Stimulated activated CD4-positive, alpha-beta T cell treated with anti-CD3 and anti-CD28 coated beads, TNF-alpha, amount 100 ng/mL, for 4 hours (primary cell): ENCODE measurements around the gene SMIM41.
A peak's percentile ranks its signal among the peaks of the same experiment; 100 is the strongest.
"Not testable (repeated sequence)": the region's sequence is repeated elsewhere in the genome, so short reads cannot be mapped to it uniquely, and the experiment has no call there.

ENCODE experiments used
- DNase-seq, 3 experiments: peaks; one replicate each; pipeline ENCODE4 v3.0.0-alpha.2; 2020; ENCODE audit warnings: low read depth in 3 of 3

The SMIM41 gene

DNA sequence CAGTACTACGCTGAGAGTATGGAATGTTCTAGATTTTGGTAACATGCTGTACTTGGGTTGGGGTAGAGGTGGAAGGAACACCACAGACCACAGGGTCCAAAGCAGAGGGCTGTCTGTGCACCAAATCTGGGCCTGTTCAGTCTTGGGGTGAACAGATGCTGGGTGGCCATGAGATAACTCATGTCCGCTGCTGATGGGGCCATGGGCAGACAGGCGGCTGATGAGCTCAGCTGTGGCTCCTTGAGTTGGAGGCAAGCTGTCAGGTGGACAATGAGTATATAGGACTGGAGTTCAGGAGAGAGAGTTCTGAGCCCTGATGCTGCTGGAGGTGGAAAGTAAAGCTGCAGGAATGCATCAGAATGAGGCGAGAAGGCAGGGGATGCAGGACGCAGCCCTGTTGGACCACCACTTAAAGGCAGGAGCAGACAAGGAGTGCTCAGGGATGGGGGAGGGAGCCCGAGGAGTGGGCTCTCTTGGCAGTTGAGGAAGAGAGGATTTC lies 6.2 kb downstream of the SMIM41 start:
- DNase-seq = no peak

DNA sequence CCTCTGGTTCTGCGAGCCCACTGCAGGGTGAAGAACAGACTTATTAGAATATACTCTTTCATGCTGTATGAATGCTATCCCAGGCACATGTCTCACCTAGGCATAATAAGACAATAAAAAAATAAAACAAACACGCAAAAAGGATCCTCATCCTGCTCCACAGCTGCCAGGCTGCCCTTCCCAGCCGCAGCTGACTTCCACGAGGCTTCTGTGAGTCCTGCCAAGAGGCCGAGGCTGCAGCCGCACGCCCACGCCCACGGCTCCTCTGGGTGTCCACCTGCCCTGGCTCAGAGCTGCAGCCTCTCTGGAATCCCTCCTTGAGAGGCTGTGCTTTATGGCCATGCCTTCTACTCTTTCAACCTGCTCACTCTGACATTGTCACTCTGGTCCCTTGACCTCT lies 6.9 kb downstream of the SMIM41 start:
- DNase-seq = no peak

DNA sequence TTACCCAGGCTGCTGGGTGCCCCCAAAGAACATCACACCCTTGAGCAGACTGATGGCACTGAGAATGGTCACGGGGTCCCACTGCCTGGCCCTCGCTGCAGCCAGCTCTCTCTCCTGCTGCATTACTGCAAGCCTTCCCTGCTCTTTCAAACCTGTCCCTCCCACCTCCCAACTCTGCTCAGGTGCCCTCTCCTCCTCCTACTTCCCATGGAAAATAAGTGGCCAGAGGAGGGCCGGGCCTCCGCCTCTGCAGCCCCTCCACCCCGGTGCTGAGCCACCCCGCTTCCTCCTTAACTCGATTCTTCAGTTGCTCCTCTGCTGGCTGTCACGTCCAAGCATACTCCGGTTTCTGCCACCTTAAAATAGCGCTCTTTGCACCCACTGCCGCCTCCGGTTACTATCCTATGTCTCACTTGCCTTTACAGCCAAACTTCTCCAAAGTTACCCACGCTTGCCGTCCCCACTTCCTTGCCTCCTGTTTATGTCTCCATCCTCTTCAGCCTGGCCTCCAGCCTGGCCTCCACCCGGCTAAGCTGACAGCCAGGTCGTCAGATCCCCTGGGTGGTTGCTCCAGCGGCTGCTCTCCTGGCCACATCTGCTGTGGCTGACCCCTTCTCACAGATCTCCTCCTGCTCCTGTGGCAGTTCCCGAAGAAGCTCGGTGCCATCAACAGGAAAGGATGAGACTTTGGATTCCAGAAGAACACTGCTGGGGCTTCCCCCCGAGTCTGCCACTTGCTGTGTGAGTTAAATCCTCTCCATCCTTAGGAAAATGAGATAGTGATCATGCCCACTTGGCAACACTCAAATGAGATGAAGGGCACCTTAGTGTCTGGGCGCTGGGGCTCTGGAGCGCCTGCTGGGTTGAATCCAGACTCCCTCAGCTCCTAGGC lies 7.7 kb downstream of the SMIM41 start:
- DNase-seq = no peak

DNA sequence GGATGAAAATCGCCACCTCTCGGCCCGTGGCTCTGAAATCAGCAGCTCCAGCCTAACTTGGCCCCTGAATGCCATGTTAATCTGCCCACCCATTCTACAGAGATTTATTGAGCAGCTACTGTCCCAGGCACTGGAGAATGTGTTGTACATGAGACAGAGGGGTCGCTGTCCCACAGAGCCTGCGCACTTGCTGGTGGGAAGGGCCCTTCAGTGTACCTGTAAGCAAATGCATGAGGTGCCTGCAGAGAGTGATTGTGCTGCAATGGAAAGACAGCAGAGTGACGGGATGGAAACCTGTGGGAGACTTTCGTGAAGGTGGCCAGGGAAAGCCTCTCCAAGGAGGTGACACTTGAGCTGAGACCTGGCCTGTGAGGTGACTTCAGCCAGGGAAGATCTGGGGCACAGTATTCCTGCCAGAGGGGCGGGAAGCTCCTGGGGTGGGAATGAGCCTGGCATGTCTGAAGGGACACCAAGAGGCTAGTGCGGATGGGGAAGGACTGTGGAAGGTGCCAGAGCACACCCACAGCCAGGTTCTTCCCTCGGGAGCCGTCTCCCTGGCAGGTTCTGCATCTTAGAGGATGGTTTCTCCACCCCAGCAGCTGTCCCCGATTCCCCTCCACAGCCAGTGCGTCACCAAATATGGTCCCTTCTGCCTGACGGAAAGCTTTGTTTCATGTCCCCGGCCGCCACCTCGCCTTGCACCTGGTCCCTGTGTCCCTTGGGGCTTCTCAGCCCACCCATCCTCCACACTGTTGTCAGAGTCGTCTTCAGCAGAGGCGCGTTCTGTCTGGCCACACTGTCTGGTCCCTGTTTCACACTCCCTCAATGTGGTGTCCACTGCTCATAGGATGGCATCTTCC lies 8.7 kb downstream of the SMIM41 start:
- DNase-seq = no peak

DNA sequence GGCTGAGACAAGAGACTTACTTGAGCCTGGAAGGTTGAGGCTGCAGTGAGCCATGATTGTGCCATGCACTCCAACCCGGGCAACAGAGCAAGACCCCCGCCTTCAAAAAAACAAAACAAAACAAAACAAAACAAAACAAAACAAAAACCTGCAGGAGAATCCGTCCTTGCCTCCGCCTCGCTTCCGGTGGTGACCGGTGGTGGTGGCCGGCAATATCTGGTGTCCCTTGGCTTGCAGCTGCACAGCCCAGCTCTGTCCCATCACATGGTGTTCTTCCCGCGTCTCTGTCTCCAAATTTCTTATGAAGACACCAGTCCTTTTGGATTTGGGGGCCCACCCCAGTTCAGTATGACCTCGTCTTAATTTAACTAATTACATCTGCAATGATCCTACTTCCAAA lies 10.0 kb downstream of the SMIM41 start:
- DNase-seq = no peak

DNA sequence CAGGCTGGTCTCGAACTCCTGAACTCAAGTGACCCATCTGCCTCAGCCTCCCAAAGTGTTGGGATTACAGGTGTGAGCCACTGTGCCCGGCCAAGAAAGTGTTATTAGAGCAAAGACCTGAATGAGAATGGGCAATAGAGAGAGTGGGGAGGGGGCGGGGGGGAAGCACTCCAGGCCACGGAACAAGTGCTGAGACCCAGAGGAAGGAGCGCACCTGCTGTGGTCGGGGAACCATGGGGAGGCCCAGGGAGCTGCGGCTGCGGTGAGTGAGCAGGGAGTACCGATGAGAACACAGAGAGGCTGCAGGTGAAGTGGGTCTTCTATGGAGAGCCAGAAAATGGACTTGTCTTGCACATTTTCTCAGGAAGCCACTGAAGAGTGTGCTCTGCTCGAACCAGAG lies 10.8 kb downstream of the SMIM41 start:
- DNase-seq = no peak

DNA sequence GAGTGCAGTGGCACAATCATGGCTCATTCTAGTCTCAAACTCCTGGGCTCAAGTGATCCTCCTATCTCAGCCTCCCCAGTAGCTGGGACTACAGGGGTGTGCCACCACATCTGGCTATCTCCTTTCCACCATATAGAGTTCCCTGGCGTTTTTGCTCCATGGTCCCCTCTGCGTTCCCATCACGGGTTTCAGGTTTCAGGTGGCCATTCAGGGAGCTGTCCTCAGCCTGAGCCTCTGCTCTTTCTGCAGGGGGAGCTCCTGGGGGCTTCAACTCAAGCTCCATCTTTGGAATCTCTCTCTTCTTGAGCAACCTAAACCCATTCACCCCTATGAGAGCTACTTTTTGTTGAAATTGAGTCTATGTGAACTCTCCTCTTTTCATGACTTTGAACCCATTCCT lies 11.6 kb downstream of the SMIM41 start:
- no peak for DNase-seq

DNA sequence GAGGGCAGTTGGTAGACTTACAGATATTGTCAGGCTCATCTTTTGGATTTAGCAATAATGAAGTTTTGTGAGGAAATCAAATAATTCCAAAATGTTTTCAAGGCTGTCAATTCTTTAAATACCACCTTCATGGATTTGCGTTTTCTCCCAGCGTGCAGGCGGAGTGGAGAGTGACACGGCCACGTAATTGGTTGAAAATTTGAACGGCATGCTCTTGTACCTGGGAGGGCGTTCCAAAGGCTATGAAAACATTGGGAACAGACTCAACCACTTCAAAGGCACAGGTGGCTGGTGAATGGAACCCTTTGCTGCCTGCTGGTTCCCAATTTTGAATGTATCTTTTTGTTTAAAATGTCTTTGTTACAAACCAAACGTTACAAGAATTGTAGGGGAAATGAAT lies 12.4 kb downstream of the SMIM41 start:
- DNase-seq = no peak

DNA sequence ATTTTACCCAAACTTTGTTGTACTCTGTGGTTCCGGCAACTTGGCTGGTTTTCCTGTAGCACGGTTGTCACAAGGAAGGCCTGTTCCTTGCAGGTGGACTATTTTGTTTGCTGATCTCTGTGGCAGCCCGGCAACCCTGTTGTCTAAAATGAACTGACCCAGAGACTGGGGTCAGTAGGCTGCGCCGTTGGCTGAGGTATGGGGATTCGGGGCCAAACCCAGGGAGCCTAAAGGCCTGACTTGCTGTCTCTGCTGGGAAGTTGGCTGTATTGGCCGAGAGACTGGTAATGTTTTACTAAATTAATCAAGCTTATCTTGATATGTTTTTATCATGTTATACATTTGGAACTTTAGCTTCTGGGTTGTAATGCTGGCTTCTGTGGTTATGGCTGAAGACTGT lies 13.8 kb downstream of the SMIM41 start:
- no peak for DNase-seq

DNA sequence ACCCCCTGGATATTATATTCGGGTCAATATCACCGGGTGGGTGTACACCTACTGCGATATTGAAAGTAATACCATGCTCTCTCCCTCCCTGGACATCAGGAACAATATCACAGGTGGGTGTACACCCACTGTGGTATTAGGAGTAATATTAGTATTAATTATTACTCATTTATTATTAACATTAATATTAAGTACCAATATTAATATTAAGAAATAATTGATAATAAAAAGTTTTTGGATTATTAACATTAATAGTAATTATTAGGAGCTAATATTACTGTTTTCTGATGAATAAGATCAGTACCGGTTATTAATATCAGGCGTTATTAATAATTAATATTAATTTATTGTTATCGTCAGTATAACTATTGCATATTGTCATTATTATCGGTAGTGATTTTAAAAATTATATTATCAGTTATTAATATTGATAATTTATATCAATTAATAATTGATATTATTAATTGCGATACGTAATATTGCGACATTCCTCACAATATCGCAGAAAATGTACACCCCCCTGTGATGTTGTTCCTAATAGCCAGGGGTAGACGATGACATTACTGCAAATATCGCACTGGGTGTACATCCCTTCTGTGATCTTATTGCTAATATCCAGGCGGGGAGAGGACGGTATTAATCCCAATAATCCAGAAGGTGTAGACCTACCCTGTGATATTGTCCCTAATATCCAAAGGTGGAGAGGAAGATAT lies 17.0 kb downstream of the SMIM41 start:
- DNase-seq = no peak

DNA sequence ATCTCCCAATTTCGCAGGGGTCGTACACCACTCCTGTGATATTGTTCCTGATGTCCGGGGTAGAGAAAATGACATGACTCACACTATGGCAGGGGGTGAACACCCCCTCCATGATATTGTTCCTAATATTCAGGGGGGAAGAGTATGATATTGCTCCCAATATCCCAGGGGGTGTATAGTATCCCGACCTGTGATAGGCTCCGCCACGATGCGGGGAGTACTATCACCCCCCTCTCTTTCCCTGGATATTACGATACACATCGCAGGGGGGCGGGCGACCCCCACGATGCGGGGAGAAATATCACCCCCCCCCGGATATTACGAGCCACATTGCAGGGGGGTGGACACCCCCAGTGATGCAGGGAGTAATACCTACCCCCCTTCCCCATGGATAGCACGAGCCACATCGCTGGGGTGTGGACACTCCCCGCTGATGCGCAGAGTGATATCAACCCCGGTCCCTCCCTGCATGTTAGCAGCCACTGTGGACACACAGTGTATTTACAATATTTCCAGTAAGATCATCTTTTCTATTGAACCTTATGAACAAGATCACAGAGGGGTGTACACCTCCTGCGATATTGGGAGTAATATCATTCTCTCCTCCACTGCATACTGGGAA lies 17.7 kb downstream of the SMIM41 start:
- no peak for DNase-seq

DNA sequence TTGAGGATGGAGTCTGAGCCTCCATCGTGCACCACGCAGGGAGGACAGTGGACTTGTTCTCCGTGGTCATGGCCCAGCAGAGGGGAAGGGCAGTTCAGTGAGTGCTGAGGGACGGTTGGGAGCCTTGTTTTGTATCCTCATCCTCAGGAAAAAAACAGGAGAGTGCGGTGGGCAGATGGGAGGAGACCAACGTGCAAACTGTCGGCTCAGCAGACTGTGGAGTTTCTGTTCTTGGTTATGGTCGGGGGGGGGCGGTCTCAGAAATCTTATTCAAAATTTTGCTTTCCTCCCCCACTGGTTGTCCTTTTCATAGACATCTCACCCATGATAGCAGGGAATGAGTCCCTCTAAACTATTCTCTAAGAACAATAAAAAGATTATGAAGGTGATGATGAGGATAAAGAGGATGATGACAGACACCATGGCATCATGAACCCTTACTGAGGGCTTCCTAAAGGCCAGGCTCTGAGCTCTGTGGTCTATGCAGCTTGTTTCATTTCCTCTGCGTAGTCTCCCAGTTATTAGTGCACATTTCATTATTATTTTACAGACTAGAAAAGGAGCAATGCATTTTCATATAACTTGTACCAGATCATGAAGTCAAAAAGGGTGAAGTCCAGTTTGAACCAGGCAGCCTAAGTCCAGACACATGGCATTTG lies 25.1 kb downstream of the SMIM41 start:
- DNase-seq = not testable (repeated sequence)

DNA sequence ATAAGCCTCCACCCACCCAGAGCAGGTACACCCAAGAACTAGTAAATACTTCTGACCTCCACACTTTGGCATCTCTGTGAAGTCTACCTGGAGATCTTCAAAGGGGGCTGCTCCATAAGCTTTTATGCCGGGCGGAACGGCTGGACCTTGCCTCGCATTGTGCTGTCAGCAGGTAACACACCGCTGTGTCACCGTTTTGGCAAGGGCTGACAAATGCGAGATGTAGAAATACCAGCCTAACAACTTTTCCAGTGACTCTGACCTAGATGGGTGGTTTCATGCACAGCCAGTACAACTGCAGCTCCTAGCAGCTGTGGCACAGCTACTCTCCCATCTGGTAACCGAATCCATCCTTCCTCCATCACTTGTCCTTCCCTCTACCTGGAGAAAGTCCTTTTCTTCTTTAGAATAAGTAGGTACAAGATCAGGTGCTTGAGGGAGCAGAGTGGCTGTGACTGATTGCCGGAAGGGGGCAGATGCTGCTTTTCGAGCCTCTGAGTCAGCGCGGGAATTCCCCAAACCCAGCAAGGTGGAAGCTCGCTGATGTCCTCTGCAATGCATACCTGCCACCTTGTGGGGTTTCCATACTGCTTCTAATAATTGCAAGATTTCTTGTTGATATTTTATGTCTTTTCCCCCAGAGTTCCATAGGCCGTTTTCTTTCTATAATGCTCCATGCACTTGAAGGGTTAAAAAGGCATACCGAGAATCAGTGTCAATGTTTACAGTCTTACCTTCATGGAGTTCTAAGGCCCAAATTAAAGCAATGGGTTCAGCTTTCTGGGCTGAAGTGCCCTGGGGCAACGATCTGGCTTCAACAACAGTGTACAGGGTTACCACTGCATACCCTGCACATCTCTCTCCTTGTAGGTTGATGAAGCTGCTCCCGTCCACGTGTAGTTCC lies 37.0 kb downstream of the SMIM41 start:
- DNase-seq = peak; percentile 35 to 63 (median 52)

DNA sequence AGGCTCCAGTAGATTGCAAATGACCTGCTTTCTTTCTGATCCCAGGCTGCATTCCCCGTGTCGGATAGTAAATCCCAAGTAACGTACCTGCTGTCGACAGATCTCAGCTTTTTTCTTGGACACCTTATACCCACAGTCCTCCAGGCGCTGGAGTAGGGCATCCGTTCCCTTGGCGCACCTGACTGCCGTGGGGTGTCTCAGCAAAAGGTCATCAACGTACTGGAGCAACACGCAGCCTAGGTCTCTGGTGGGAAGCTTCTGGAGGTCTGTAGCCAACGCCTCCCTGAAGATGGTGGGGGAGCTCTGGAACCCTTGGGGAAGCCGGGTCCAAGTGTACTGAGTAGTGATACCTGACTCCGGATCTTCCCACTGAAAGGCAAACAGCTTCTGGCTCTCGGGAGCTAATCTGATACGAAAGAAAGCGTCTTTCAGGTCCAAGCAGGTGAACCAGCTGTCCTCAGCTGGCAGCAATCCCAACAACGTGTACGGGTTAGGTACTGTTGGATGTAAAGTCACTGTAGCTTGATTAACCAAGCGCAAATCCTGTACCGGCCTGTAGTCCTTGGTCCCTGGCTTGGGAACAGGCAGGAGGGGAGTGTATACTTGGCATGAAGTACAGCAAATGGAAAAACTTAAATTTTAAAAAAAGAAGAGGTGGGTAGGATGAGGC lies 38.4 kb downstream of the SMIM41 start:
- not testable (repeated sequence) for DNase-seq

DNA sequence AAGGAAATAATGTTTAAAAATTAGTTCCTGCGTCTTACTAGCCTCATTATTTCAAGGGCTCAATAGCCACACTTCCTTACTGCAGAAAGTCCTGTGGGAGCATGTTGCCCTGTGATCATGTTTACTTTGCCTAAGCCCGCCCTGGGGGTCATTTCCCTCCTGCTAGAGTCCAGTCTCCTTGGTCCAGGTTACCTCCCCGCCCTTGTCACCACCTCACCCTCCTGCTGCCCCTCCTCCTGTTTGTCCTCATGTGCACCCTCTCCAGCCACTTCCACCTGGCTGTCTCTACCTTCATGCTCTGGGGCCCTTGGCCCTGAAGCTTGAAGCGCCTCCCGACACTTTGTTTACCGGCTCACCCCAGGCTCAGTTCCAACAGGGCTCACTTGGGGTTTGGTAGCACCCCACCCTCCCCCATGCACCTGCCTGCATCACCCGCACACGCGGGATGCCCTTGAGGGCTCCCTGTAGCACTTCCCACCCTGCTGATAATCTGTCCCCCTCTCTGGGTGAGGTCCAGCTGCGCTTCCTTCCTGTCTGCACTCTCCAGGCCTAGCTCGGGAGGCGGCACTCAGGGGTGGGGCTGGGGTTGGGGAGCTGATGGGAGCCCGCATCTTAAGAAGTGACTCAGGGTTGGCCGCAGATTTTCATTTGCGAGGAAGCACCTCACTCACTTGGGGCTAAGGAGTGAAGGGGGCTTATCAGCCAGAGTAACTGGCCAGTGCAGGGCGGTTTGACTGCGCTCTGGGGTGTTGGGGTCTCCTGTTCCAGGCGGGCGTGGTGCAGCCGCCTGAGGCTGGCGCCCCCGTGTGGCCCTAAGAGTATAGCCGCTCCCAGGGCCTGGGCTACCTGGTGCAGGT lies 40.1 kb downstream of the SMIM41 start:
- no peak for DNase-seq

DNA sequence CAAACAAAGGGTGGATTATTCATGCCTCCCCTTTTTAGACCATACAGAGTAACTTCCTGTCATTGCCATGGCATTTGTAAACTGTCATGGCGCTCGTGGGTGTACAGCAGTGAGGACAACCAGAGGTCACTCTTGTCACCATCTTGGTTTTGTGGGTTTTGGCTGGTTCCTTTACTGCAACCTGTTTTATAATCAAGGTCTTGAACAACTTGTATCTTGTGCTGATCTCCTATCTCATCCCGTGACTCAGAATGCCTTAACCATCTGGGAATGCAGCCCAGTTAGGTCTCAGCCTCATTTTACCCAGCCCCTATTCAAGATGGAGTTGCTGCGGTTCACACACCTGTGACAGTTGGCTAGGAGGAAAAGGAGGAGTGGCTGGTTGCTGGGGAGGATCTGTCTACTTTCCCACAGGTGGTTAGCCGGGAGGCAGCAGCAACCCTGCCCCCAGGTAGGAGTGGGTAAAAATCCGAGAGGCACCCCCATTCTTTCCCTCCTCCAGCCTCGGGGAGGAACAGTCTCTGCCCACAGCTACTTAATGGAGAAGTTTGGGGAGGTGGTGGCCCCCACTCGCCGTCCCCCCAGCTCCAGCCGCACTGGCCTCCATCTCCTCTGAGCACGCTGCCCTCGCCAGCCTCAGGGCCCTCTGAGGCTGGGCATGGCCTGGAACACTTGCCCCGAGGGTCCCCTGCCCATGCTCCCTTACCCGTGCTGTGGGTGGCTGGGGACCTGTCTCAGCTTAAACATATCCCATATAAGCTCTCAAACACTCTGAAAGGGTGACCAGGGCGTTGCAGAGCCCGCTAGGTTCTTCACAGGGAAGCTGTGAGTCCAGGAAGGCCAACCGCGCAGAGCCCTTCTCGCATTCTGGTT lies 41.7 kb downstream of the SMIM41 start:
- no peak for DNase-seq

DNA sequence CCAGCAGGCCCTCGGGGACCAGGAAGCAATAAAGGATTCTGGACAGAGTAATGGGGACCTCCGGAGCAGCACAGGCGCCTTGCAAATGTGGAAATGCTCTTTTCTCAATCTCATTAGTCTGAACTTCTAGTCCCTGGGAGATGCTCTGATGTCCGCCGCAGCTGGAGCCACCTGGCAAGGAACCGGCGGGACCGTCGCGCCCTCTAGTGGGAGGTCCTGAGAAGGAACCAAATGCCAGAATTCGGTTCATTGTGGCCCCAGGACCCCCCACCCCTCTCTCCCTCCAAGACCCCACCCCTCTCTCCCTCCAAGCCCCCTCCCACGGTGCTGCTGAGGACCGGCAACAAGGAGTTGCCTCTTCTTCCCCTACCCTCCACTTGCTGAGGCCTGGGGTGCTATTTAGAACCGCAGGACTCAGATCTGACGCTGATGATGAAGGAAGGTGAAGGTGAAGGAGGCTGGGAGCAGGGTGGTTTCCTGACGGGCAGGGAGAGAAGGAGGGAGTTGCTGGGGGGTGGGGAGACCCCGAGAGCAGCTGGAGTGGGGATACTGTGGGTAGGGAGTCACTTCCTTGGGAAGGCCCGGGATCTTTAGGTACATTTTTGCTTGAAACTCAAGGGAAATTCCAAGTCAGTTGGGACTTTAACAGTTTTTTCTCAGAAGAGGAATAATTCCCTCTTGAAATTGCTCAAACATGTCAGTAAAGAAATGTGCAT lies 42.5 kb downstream of the SMIM41 start:
- DNase-seq = peak; percentile 42 to 53 (median 45)
